Heart left ventricle (tissue), 16 donors: ENCODE data around the gene LPP. TPM values are rescaled to one million over a fixed set of nuclear protein-coding genes. Genes with fewer than 3 reads are reported as not detected.

Experiments used
- ATAC-seq, 4 donors: fragments of 200-7000 bp; cut with Tn5 transposase; one replicate each; pipeline ENCODE4 v1.9.1; 2020 to 2022; ENCODE audit warnings: moderate library complexity in 4 of 4, mild to moderate bottlenecking in 3 of 4, moderate number of reproducible peaks in 1 of 4
- DNase-seq, 5 donors: peaks; one replicate each; pipeline ENCODE4 v3.0.0-alpha.2; 2020
- H3K27ac ChIP-seq, 12 donors: fragments of 200-600 bp; sonication (generic) in 4 of 12; one replicate each; pipeline versions ENCODE4 v1.5.0 to v1.8.0; 2016 to 2022; ENCODE audit warnings: mild to moderate bottlenecking in 2 of 12
- H3K27me3 ChIP-seq, 9 donors: fragments of 200-600 bp; sonication (generic) in 2 of 9; one replicate each; pipeline versions ENCODE4 v1.5.1 to v1.8.0; 2016 to 2022; ENCODE audit warnings: mild to moderate bottlenecking in 3 of 9
- H3K36me3 ChIP-seq, 9 donors: fragments of 200-600 bp; sonication (generic) in 2 of 9; one replicate each; pipeline versions ENCODE4 v1.5.0 to v1.8.0; 2018 to 2022; ENCODE audit warnings: mild to moderate bottlenecking in 2 of 9
- H3K4me1 ChIP-seq, 12 donors: fragments of 200-600 bp; sonication (generic) in 4 of 12; one replicate each; pipeline versions ENCODE4 v1.5.0 to v1.8.0; 2016 to 2022; ENCODE audit warnings: mild to moderate bottlenecking in 3 of 12
- H3K4me3 ChIP-seq, 12 donors: fragments of 200-600 bp; sonication (generic) in 4 of 12; one replicate each; pipeline versions ENCODE4 v1.5.0 to v1.8.0; 2017 to 2022; ENCODE audit warnings: mild to moderate bottlenecking in 9 of 12, moderate library complexity in 4 of 12
- H3K9me3 ChIP-seq, 12 donors: fragments of 200-600 bp; sonication (generic) in 4 of 12; one replicate each; pipeline versions ENCODE4 v1.5.0 to v1.8.0; 2016 to 2022; ENCODE audit warnings: mild to moderate bottlenecking in 1 of 12
- POLR2A ChIP-seq, 2 donors: fragments of 450-650 bp; IDR thresholded peaks; one replicate each; pipeline ENCODE4 v1.6.1; 2017; ENCODE audit warnings: antibody characterized with exemption in 2 of 2, mild to moderate bottlenecking in 2 of 2, moderate library complexity in 2 of 2
- WGBS, 4 donors: extraction: QIAGEN DNeasy Blood & Tissue Kit in 2 of 4; methylation state at CpG; one replicate each; pipeline versions ENCODE4 v1.1.5 to v1.1.7; 2013 to 2018; 5-methylcytosine and 5-hydroxymethylcytosine counted together
- intact Hi-C, 10 donors: fragments of 100-400 bp; cut with DNase I; formaldehyde crosslinking; loops; one replicate each; pipeline versions ENCODE4 v1.11.1 to v1.14.2; 2022
- polyA plus RNA-seq, 2 donors: library from polyadenylated mRNA; stranded (reverse); fragments of 200-250 nt; gene quantifications; one replicate each; pipeline ENCODE4 v1.2.3, GENCODE V29; 2013
- total RNA-seq, 9 donors: library from RNA; depleted of rRNA in 2 of 9; stranded (reverse); fragments of >200 nt in 2 of 9; fragmentation: NEBNext Ultra II Directional in 3 of 9; extraction: Animal tissue kit (Norgen Biotek cat#: 25700) in 3 of 9; gene quantifications; one replicate each; pipeline versions ENCODE4 v1.1.0 to v1.2.4, GENCODE V29; 2016 to 2023
- TF ChIP-seq, protein P1 (sequence below), 12 donors: fragments of 200-600 bp; sonication (generic) in 4 of 12; IDR thresholded peaks; one replicate each; pipeline versions ENCODE4 v1.5.0 to v1.8.0; 2018 to 2022; ENCODE audit warnings: antibody characterized with exemption in 12 of 12, mild to moderate bottlenecking in 5 of 12
- donor health status: ischemic (EF 13 %, LVEDD 7.1; RV severe dilation, severe dysfunction).
- donor health status: healthy with polysubstance abuse.
- donor health status: DM: no; HTN: yes; CAD: no.
- donor health status: DM: no; HTN: no; CAD: no.
- donor health status: ischemic (EF 25% LVEDD 6.9; RV normal size, moderate dysfunction).
- donor health status: ischemic (EF 25% LVEDD 5.7; RV mildly dilated, moderate dysfunction).
- donor health status: healthy.
- donor health status: DM: yes; HTN: yes; CAD: no.
- donor health status: ischemic (EF 35%, LVEDD 5.7; RV mildly dilated, moderate dysfunction).
- donor health status: nonischemic (EF 11% LVEDD 7.7; RV severe dilation, severe dysfunction).
- donor health status: DM: yes; HTN: yes; CAD: no.
- donor health status: PGD.
- donor health status: ischemic (EF 29% LVEDD 5.4; RV normal size, mild dysfunction).
- donor health status: nonischemic (EF 23%, LVEDD 6.1; RV moderate dilation, normal function).

The LPP gene
- total and polyA plus RNA-seq, 11 donors = 9.2 to 178 (median 100) TPM

DNA sequence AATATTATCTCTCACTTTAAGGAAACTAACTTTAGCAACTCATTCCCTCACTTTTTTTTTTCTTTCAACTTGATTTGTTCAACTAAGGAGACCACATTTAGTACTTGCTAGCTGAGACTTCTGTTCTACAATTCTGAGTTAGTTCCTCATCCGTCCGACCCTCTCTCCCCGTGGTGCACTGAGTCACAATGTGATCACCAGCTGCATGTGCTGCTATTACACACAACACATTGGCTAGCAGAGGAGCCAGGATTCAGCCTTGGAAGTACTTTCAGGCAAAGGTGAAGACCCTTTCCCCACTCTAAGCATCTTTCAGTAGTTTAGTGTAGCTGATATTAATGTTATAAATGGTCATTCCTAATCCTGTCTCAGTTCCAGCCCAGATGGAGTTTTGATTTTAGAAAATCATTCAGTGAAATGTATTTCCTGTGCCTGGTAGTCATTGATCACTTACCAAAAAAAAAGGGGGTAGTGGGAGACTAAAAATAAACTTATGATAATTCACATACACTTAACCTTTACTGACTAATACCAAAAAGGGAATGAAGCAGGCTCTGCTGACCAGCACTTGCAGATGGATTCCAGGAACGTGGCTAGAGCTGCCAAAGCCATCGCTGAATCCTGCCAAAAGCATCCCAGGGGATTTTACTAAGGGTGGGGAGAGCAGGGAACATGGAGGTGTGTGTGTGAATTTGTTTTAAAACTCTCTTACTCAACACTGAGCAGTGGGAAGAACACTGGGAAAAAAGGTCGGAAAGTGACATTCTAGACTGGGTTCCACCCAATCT is 424.8 kb downstream of the LPP start:
- ATAC-seq (peak; percentile 95 to 98 (median 96)), DNase-seq (peak; percentile 69 to 80 (median 78))
- no peaks in the 10 kb centered on the region for H3K36me3 ChIP-seq
- peaks cover 0 to 48% (median 20%) of the 10 kb centered on the region in 12 donors for H3K4me1 ChIP-seq
- H3K27me3 ChIP-seq = no peaks in the 10 kb centered on the region
- intact Hi-C loops = loop anchor here in 1 of 10 donors (10.0 kb wide), 1 partner anchor 314 kb away; no protein-coding TSS in a partner anchor
- 34 to 44% (median 41%) methylated on average over 6 of the region's 6 CpGs for WGBS, 4 donors
- no peak overlapping the region for H3K4me3 ChIP-seq
- TF ChIP-seq, protein P1, sequence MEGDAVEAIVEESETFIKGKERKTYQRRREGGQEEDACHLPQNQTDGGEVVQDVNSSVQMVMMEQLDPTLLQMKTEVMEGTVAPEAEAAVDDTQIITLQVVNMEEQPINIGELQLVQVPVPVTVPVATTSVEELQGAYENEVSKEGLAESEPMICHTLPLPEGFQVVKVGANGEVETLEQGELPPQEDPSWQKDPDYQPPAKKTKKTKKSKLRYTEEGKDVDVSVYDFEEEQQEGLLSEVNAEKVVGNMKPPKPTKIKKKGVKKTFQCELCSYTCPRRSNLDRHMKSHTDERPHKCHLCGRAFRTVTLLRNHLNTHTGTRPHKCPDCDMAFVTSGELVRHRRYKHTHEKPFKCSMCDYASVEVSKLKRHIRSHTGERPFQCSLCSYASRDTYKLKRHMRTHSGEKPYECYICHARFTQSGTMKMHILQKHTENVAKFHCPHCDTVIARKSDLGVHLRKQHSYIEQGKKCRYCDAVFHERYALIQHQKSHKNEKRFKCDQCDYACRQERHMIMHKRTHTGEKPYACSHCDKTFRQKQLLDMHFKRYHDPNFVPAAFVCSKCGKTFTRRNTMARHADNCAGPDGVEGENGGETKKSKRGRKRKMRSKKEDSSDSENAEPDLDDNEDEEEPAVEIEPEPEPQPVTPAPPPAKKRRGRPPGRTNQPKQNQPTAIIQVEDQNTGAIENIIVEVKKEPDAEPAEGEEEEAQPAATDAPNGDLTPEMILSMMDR (IDR thresholded peaks at IDR 0.05) = no peak
- TF ChIP-seq POLR2A (IDR thresholded peaks at IDR 0.05) = no peak
- H3K9me3 ChIP-seq = no peaks in the 10 kb centered on the region
- peak overlapping the region in 11 of 12 donors; percentile 25 to 85 (median 68) for H3K27ac ChIP-seq

DNA sequence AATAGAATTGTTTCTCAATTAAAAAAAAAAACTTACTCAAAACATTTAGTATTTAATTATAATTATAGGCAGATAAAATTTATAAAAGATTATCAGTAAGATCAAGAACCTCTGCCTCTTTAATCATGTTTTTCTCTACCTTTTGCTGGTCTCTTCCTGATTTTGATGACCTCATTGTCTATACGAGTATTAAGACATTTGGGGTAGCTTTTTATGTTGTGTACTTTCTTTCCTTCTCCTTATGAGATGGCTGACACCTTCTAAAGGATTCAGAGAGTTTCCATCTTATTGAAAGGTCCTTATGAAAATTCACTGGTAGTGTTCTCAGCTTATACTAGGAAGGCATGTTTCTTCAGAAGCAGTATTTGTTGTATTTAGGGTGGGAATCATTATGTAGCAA is 426.3 kb downstream of the LPP start:
- intact Hi-C loops = loop anchor here in 3 of 10 donors (5.0 to 10.0 kb wide), 4 partner anchors 235 to 838 kb away; partner anchors contain the start of gene BCL6 (in 1 of the 3)
- no peak for TF ChIP-seq POLR2A (IDR thresholded peaks at IDR 0.05)
- TF ChIP-seq, protein P1 (IDR thresholded peaks at IDR 0.05) = no peak
- 78 to 94% (median 93%) methylated on average over 1 of the region's 1 CpG for WGBS, 4 donors
- no peaks in the 10 kb centered on the region for H3K36me3 ChIP-seq
- H3K9me3 ChIP-seq = no peaks in the 10 kb centered on the region
- no peak overlapping the region for H3K4me3 ChIP-seq
- no peaks in the 10 kb centered on the region for H3K27me3 ChIP-seq
- H3K27ac ChIP-seq = peak overlapping the region in 2 of 12 donors; percentile 6 to 27
- no peak for DNase-seq
- peaks cover 0 to 56% (median 26%) of the 10 kb centered on the region in 12 donors for H3K4me1 ChIP-seq
- no peak for ATAC-seq

DNA sequence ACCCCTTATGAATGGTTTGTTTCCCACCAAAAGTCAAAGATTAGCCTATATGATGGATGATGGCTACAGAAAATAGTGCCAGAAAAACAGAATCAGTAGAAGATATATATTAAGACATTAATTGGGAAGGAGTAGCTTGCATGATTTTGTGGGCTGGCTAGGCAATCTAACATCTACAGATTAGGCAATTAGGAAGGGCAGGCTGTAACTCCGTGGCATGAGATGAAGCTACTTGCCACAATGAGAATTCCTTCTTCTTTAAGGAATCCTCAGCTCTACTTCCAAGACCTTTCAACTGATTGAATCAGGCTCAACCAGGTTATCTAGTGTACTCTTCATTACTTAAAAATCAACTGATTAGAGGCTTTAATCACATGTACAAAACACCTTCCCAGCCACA is 426.7 kb downstream of the LPP start:
- peak overlapping the region in 3 of 12 donors; percentile 9 to 27 (median 18) for H3K27ac ChIP-seq
- no peak overlapping the region for H3K4me3 ChIP-seq
- H3K4me1 ChIP-seq = peaks cover 0 to 60% (median 27%) of the 10 kb centered on the region in 12 donors
- TF ChIP-seq, protein P1 (IDR thresholded peaks at IDR 0.05) = no peak
- no peak for TF ChIP-seq POLR2A (IDR thresholded peaks at IDR 0.05)
- 85 to 96% (median 91%) methylated on average over 1 of the region's 1 CpG for WGBS, 4 donors
- DNase-seq (no peak), ATAC-seq (no peak)
- intact Hi-C loops = loop anchor here in 3 of 10 donors (5.0 to 10.0 kb wide), 4 partner anchors 236 to 838 kb away; partner anchors contain the start of gene BCL6 (in 1 of the 3)
- no peaks in the 10 kb centered on the region for H3K36me3 ChIP-seq
- no peaks in the 10 kb centered on the region for H3K9me3 ChIP-seq
- no peaks in the 10 kb centered on the region for H3K27me3 ChIP-seq

DNA sequence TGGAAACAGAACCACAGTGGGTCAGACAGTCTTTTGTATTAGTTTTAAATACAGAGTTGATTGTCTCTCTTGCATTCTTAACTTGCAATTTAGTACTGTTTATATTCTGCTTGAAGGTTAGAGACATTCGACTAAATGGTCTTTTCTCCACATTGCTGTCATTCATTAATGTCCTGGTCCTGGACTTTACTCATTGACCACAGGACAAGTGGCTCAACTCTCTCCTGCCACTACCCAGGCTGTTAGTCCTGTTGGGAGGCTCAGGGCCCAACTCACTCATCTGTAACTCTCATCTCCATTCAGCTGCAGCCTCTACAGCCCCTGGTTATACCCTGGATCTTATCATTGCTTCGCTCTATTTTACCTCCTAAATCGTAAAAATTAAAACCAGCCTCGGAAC is 427.4 kb downstream of the LPP start:
- ATAC-seq (no peak), DNase-seq (no peak)
- 95 to 97% (median 97%) methylated on average over 4 of the region's 4 CpGs for WGBS, 4 donors
- Histone ChIP-seq H3K4me1 (peaks cover 0 to 66% (median 27%) of the 10 kb centered on the region in 12 donors), H3K36me3 (no peaks in the 10 kb centered on the region), H3K27me3 (no peaks in the 10 kb centered on the region), H3K9me3 (no peaks in the 10 kb centered on the region), H3K4me3 (no peak overlapping the region), H3K27ac (peak overlapping the region in 2 of 12 donors; percentile 9 to 27)
- TF ChIP-seq, protein P1 (IDR thresholded peaks at IDR 0.05) = no peak
- TF ChIP-seq POLR2A (IDR thresholded peaks at IDR 0.05) = no peak
- intact Hi-C loops = loop anchor here in 3 of 10 donors (5.0 to 10.0 kb wide), 4 partner anchors 237 to 839 kb away; partner anchors contain the start of gene BCL6 (in 1 of the 3)
